Adrenal gland (tissue), 12 donors: Measurements from ENCODE around the gene SLC6A20. TPM values are rescaled to one million over a fixed set of nuclear protein-coding genes. Genes with fewer than 3 reads are reported as not detected.

Source experiments
- DNase-seq, 7 donors: peaks; one replicate each; pipeline ENCODE4 v3.0.0-alpha.2; 2019 to 2020
- H3K27ac ChIP-seq, 5 donors: fragments of 200-600 bp; sonication (generic) in 4 of 5; 1 replicate in 3 of 5; 2 replicates in 2 of 5; pipeline versions ENCODE4 v1.5.1 to v1.8.0; 2016 to 2020; ENCODE audit warnings: mild to moderate bottlenecking in 1 of 5
- H3K27me3 ChIP-seq: fragments of 200-600 bp; 2 replicates; pipeline ENCODE4 v1.8.0; 2021
- H3K36me3 ChIP-seq, 2 donors: fragments of 200-600 bp; replicated peaks in 1 of 2; 1 replicate in 1 of 2; 2 replicates in 1 of 2; pipeline versions ENCODE4 v1.5.1 to v1.8.0; 2018 to 2022
- H3K4me1 ChIP-seq, 2 donors: fragments of 200-600 bp; replicated peaks in 1 of 2; 1 replicate in 1 of 2; 2 replicates in 1 of 2; pipeline versions ENCODE4 v1.5.1 to v1.8.0; 2018 to 2021
- H3K4me3 ChIP-seq, 4 donors: fragments of 200-600 bp; sonication (generic) in 3 of 4; one replicate each; pipeline ENCODE4 v1.5.1; 2016 to 2018
- H3K9me3 ChIP-seq, 3 donors: fragments of 200-600 bp; sonication (generic) in 1 of 3; replicated peaks in 1 of 3; 1 replicate in 2 of 3; 2 replicates in 1 of 3; pipeline versions ENCODE4 v1.5.1 to v1.8.0; 2016 to 2021
- POLR2A ChIP-seq, 2 donors: fragments of 450-650 bp; IDR thresholded peaks; one replicate each; pipeline ENCODE4 v1.6.1; 2017; ENCODE audit warnings: antibody characterized with exemption in 2 of 2, mild to moderate bottlenecking in 2 of 2, moderate library complexity in 1 of 2
- WGBS, 4 donors: extraction: QIAGEN DNeasy Blood & Tissue Kit in 2 of 4; methylation state at CpG; one replicate each; pipeline versions ENCODE4 v1.1.5 to v1.1.7; 2013 to 2017; 5-methylcytosine and 5-hydroxymethylcytosine counted together
- intact Hi-C, 2 donors: fragments of 100-400 bp; cut with DNase I; formaldehyde crosslinking; loops; one replicate each; pipeline versions ENCODE4 v1.14.1 to v1.15.0; 2022 to 2023
- polyA plus RNA-seq, 3 donors: library from polyadenylated mRNA; stranded (reverse); fragments of 200-250 nt in 2 of 3; fragments of 350-450 nt in 1 of 3; fragmentation: Illumina TruSeq in 1 of 3; extraction: RNeasy Lipid Tissue Mini Kit (QIAGEN cat#74804) in 1 of 3; gene quantifications; one replicate each; pipeline ENCODE4 v1.2.3, GENCODE V29; 2013 to 2014
- total RNA-seq, 9 donors: library from RNA; depleted of rRNA in 4 of 9; stranded (reverse); fragments of >200 nt in 4 of 9; fragments of 120-200 nt in 1 of 9; fragmentation: NEBNext Ultra II Directional in 1 of 9; extraction: Animal tissue kit (Norgen Biotek cat#: 25700) in 1 of 9; gene quantifications; one replicate each; pipeline versions ENCODE4 v1.1.0 to v1.2.4, GENCODE V29; 2013 to 2023
- TF ChIP-seq, protein P1 (sequence below), 6 experiments: fragments of 450-650 bp in 4 of 6; fragments of 200-600 bp in 2 of 6; sonication (generic) in 1 of 6; IDR thresholded peaks; 1 replicate in 5 of 6; 2 replicates in 1 of 6; pipeline versions ENCODE4 v1.5.1 to v1.8.0; 2016 to 2021; ENCODE audit warnings: antibody characterized with exemption in 6 of 6, mild to moderate bottlenecking in 2 of 6, moderate library complexity in 1 of 6
- donor health status: healthy with polysubstance abuse.
- donor health status: Bipolar disorder and iron deficiency.
- donor health status: DM: yes; HTN: yes; CAD: no.
- donor health status: DM: no; HTN: no; CAD: no.
- donor health status: DM: no; HTN: no; CAD: no.
- donor health status: DM: yes; HTN: yes; CAD: no.

Gene SLC6A20
- total and polyA plus RNA-seq, 12 donors: 0.07 to 0.52 (median 0.13) TPM; not detected in 7

DNA sequence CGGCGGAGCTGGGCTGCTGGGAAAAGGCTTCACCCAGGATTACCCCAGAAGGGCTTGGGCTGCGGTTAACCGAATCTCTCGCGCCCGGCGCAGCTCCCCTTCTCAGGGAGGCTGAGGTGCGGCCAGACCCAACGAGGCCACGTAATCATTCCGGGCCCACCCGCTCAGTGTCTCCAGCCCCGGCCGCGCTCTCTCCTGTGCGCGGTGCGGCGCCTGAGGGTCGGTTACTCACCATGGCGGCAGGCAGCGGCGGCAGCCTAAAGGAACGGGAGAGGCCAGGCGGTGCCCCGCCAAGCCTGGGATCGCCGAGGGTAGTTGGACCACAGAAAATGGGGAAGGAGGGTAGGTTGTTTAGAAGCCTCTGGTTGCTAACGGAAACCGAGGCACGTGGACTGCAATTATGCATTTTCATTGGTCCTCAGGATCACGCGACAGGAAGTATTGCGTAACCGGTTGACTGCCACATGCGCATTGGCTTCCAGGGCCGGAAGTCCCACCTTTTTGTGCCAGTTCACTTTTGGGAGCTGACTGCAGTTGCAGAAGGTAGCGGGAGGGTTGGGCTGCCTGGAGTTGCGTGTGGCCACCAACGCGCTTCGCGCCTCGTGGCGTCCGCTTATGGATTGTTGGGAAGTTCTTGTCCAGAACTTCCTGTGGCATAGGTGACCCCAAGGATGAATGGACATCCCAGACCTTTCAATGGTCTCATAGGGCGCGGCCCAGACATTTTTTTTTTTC lies 45.6 kb upstream of the SLC6A20 start, which contains the start of gene LZTFL1:
LZTFL1 (minus strand) TSS at position 363 of the 735 bp plus-strand sequence; CDS start at position 235, 128 bp downstream.
- no peaks in the 10 kb centered on the region for H3K27me3 ChIP-seq
- H3K4me3 ChIP-seq: peak within 1 kb of the TSS; percentile 71 to 98 (median 80)
- H3K4me1 ChIP-seq: peaks cover 0 to 16% of the 10 kb centered on the region in 2 donors
- 4 to 12% (median 4%) methylated on average over 11 to 49 of the region's 49 CpGs for WGBS, 4 donors
- DNase-seq: peak; percentile 91 to 99 (median 96)
- no peaks in the 10 kb centered on the region for H3K36me3 ChIP-seq
- TF ChIP-seq, protein P1, sequence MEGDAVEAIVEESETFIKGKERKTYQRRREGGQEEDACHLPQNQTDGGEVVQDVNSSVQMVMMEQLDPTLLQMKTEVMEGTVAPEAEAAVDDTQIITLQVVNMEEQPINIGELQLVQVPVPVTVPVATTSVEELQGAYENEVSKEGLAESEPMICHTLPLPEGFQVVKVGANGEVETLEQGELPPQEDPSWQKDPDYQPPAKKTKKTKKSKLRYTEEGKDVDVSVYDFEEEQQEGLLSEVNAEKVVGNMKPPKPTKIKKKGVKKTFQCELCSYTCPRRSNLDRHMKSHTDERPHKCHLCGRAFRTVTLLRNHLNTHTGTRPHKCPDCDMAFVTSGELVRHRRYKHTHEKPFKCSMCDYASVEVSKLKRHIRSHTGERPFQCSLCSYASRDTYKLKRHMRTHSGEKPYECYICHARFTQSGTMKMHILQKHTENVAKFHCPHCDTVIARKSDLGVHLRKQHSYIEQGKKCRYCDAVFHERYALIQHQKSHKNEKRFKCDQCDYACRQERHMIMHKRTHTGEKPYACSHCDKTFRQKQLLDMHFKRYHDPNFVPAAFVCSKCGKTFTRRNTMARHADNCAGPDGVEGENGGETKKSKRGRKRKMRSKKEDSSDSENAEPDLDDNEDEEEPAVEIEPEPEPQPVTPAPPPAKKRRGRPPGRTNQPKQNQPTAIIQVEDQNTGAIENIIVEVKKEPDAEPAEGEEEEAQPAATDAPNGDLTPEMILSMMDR (IDR thresholded peaks at IDR 0.05): no peak
- intact Hi-C loops: no loop called here
- H3K9me3 ChIP-seq: no peaks in the 10 kb centered on the region
- H3K27ac ChIP-seq: peak within 1 kb of the TSS in 2 of 5 donors; percentile 26 to 53

DNA sequence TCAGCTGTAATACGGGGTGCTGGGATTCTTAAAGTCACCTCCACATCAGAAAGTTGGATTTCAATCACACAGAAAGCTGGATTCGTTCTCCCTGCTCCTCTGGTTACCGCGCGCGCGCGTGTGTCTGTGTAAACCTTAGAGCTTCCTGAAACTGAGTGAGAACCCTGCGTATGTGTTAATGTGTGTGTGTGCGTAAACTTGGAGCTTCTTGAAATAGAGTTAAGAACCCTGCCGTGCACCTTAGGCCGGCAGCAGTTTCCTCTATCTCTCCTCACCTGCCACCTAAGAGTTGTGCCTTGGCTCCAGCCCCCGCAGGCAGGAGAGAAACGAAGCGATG lies 45.1 kb upstream of the SLC6A20 start:
- 0 to 1% (median 1%) methylated on average over 11 to 15 of the region's 15 CpGs for WGBS, 4 donors
- intact Hi-C loops: no loop called here
- no peaks in the 10 kb centered on the region for H3K9me3 ChIP-seq
- no peaks in the 10 kb centered on the region for H3K36me3 ChIP-seq
- H3K4me1 ChIP-seq: peaks cover 0 to 16% of the 10 kb centered on the region in 2 donors
- TF ChIP-seq POLR2A (IDR thresholded peaks at IDR 0.05): no peak
- TF ChIP-seq, protein P1 (IDR thresholded peaks at IDR 0.05): no peak
- DNase-seq: peak in 3 of 7 donors; percentile 6 to 52 (median 24)
- no peaks in the 10 kb centered on the region for H3K27me3 ChIP-seq
- H3K4me3 ChIP-seq: peak overlapping the region; percentile 71 to 98 (median 80)
- H3K27ac ChIP-seq: peak overlapping the region in 2 of 5 donors; percentile 26 to 53

DNA sequence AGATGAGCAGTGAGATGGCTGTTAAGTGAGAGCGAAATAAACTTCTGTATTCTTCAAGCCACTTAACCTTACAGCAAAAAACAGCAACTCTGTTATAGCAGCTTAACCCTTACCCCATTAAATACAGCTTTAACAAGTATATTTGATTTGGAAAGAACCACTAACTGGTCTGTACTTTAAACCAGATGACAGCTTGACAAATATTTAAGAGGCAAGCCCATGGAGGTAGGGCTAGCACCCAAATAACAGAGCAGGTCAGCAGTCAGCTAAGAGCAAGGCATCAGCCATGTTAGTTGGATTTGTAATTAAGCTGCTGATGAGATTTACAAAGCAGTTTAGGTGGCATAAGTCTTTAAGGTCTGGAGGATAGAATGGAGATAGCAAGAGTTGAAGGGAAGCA lies 42.1 kb upstream of the SLC6A20 start:
- intact Hi-C loops: no loop called here
- WGBS, 4 donors: 88 to 100% (median 99%) methylated on average over 1 of the region's 1 CpG
- Histone ChIP-seq H3K4me1 (peaks cover 0 to 16% of the 10 kb centered on the region in 2 donors), H3K27me3 (no peaks in the 10 kb centered on the region), H3K4me3 (no peak overlapping the region), H3K9me3 (no peaks in the 10 kb centered on the region), H3K27ac (no peak overlapping the region), H3K36me3 (peaks cover 0 to 10% of the 10 kb centered on the region in 2 donors)
- TF ChIP-seq POLR2A (IDR thresholded peaks at IDR 0.05): no peak
- TF ChIP-seq, protein P1 (IDR thresholded peaks at IDR 0.05): no peak
- DNase-seq: no peak

DNA sequence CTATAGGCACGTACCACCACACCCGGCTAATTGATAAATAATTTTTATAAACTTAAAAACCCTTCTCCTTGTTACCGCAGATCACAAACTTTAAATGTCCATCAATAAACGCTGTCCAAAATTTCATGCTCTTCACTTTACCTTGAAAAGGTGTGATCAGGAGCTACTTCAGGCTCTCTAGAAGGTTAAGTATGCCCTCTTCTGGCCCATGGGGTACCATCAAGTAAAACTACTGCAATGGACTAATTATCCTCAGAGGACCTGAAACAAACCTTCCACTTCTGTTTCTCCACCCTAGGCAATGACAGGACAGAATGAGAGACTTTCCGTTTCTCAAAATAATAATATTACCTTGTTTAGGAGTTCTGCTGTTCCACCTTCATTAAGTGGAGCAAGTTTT lies 36.4 kb upstream of the SLC6A20 start:
- Histone ChIP-seq H3K9me3 (no peaks in the 10 kb centered on the region), H3K4me1 (no peaks in the 10 kb centered on the region), H3K27ac (no peak overlapping the region), H3K27me3 (no peaks in the 10 kb centered on the region), H3K36me3 (peaks cover 0 to 31% of the 10 kb centered on the region in 2 donors), H3K4me3 (no peak overlapping the region)
- no peak for DNase-seq
- TF ChIP-seq POLR2A (IDR thresholded peaks at IDR 0.05): no peak
- TF ChIP-seq, protein P1 (IDR thresholded peaks at IDR 0.05): peak in 3 of 6 experiments; percentile 9 to 19 (median 18)
- intact Hi-C loops: no loop called here
- WGBS, 4 donors: 89 to 95% (median 93%) methylated on average over 5 of the region's 5 CpGs
